Endothelial cell of umbilical vein (primary cell): Measurements from ENCODE around the gene CLDN1. TPM values are rescaled to one million over a fixed set of nuclear protein-coding genes. Genes with fewer than 3 reads are reported as not detected.

Experiments
- BruUV-seq: library from RNA; stranded (reverse); fragments of 400-500 nt; replicated peaks from 2 replicates; lab custom pipeline; 2021; lab: Mats Ljungman, UMichigan
- CTCF ChIA-PET: fragments of 300-600, 350-600 bp; sonication (Branson Sonifier 250); formaldehyde crosslinking; loops from one replicate; lab custom pipeline; 2021; ENCODE audit warnings: antibody characterized with exemption, inconsistent platforms; lab: Charles Lee
- POLR2A ChIA-PET: fragments of 300-600, 350-600 bp; sonication (Branson Sonifier 250); formaldehyde crosslinking; loops from one replicate; lab custom pipeline; 2021; ENCODE audit warnings: antibody characterized with exemption, inconsistent platforms; lab: Charles Lee
- DNase-seq: peaks from one replicate; pipeline ENCODE4 v3.0.0-alpha.2; 2011; ENCODE audit warnings: low read depth, low spot score
- FAIRE-seq: peaks from 2 replicates; lab custom pipeline; 2011; peaks lifted over from hg19 to GRCh38; lab: Jason Lieb, UNC
- H2AFZ ChIP-seq: 2 replicates; pipeline ENCODE4 v1.6.0; 2012; ENCODE audit warnings: low read depth, low read length, control low read depth, inconsistent platforms
- H3K27ac ChIP-seq: 2 replicates; pipeline ENCODE4 v1.5.1; 2011; ENCODE audit warnings: low read depth, mild to moderate bottlenecking, control low read depth, low read length, moderate library complexity; ENCODE audit not compliant: insufficient read depth
- H3K27me3 ChIP-seq, 2 experiments: 2 replicates each; pipeline versions ENCODE4 v1.6.0 to v1.6.1; 2011; ENCODE audit warnings: low read length in 2 of 2, mixed read lengths in 1 of 2; ENCODE audit not compliant: control insufficient read depth in 2 of 2, insufficient read depth in 2 of 2
- H3K36me3 ChIP-seq, 2 experiments: 2 replicates in 1 of 2; 3 replicates in 1 of 2; pipeline ENCODE4 v1.5.1; 2011; ENCODE audit warnings: low read length in 2 of 2, mild to moderate bottlenecking in 1 of 2, moderate library complexity in 1 of 2; ENCODE audit not compliant: control insufficient read depth in 2 of 2, insufficient read depth in 2 of 2; ENCODE audit errors: extremely low read depth in 1 of 2
- H3K4me1 ChIP-seq: 3 replicates; pipeline ENCODE4 v1.5.1; 2011; ENCODE audit warnings: mild to moderate bottlenecking, low read length; ENCODE audit not compliant: control insufficient read depth, insufficient read depth; ENCODE audit errors: extremely low read depth
- H3K4me2 ChIP-seq: 2 replicates; pipeline ENCODE4 v1.6.1; 2011; ENCODE audit warnings: low read length, control low read depth, mixed read lengths; ENCODE audit not compliant: insufficient read depth
- H3K4me3 ChIP-seq, 3 experiments: fragments of 200-600 bp in 1 of 3; sonication (generic), shearing (Covaris generic) in 1 of 3; replicated peaks in 1 of 3; 2 replicates each; pipeline ENCODE4 v1.5.1; 2011 to 2016; ENCODE audit warnings: control low read depth in 3 of 3, low read length in 3 of 3, mild to moderate bottlenecking in 2 of 3, inconsistent platforms in 1 of 3, low read depth in 1 of 3, moderate library complexity in 1 of 3; ENCODE audit not compliant: insufficient read depth in 1 of 3
- H3K79me2 ChIP-seq: 2 replicates; pipeline ENCODE4 v1.6.0; 2012; ENCODE audit warnings: low read length, inconsistent platforms; ENCODE audit not compliant: control insufficient read depth, insufficient read depth
- H3K9ac ChIP-seq: replicated peaks from 2 replicates; pipeline ENCODE3; 2011; ENCODE audit warnings: low read length, control low read depth; ENCODE audit not compliant: insufficient read depth; ENCODE audit errors: extremely low read depth
- H3K9me1 ChIP-seq: replicated peaks from 3 replicates; pipeline ENCODE4 v1.6.0; 2011; ENCODE audit warnings: mild to moderate bottlenecking, low read length; ENCODE audit not compliant: control insufficient read depth, insufficient read depth; ENCODE audit errors: extremely low read depth
- H3K9me3 ChIP-seq: replicated peaks from 2 replicates; pipeline ENCODE4 v1.5.1; 2012; ENCODE audit warnings: low read length, inconsistent platforms; ENCODE audit not compliant: control insufficient read depth, insufficient read depth
- H4K20me1 ChIP-seq: replicated peaks from 2 replicates; pipeline ENCODE3; 2011; ENCODE audit warnings: mild to moderate bottlenecking, low read length; ENCODE audit not compliant: control insufficient read depth, insufficient read depth; ENCODE audit errors: extremely low read depth
- EZH2 ChIP-seq: IDR thresholded peaks from 2 replicates; pipeline ENCODE4 v1.6.1; 2012; ENCODE audit warnings: borderline replicate concordance, low read depth, mild to moderate bottlenecking, moderate library complexity, low read length, inconsistent platforms; ENCODE audit not compliant: severe bottlenecking
- FOS ChIP-seq: IDR thresholded peaks from 2 replicates; pipeline ENCODE4 v1.6.1; 2011; ENCODE audit warnings: mild to moderate bottlenecking, low read length, moderate library complexity, borderline replicate concordance; ENCODE audit not compliant: insufficient read depth
- GATA2 ChIP-seq: IDR thresholded peaks from 2 replicates; pipeline ENCODE4 v1.7.0; 2011; ENCODE audit warnings: low read depth, mild to moderate bottlenecking, moderate library complexity, mixed read lengths, low read length; ENCODE audit not compliant: insufficient read length, insufficient read depth
- JUN ChIP-seq: IDR thresholded peaks from 2 replicates; pipeline ENCODE4 v1.6.1; 2011; ENCODE audit warnings: borderline replicate concordance, low read depth; ENCODE audit not compliant: insufficient read length, insufficient read depth
- MYC ChIP-seq: IDR thresholded peaks from one replicate; pipeline ENCODE4 v1.6.1; 2011; ENCODE audit warnings: mild to moderate bottlenecking, low read depth, low read length
- POLR2A ChIP-seq: IDR thresholded peaks from 2 replicates; pipeline ENCODE4 v1.6.1; 2012; ENCODE audit warnings: low read depth, mild to moderate bottlenecking, control low read depth, low read length
- POLR2AphosphoS5 ChIP-seq: IDR thresholded peaks from 2 replicates; pipeline ENCODE4 v1.6.1; 2012; ENCODE audit warnings: low read depth, mild to moderate bottlenecking, control low read depth, low read length, moderate library complexity; ENCODE audit not compliant: insufficient read depth
- dilution Hi-C: fragments of 300-500 bp; cut with MboI; formaldehyde crosslinking; loops from one replicate; pipeline ENCODE4 v1.15.0; 2019; ENCODE audit warnings: low sequenced_read_pairs; ENCODE audit not compliant: extremely low pct_ligation_motif_present
- intact Hi-C: fragments of 100-400 bp; cut with micrococcal nuclease; formaldehyde crosslinking; loops from one replicate; pipeline ENCODE4 v1.10.0; 2022
- polyA plus RNA-seq, 4 experiments: library from polyadenylated mRNA; depleted of rRNA in 3 of 4; stranded (reverse) in 3 of 4; unstranded in 1 of 4; fragments of >200 nt; gene quantifications; 2 replicates each; pipeline versions ENCODE4 v1.2.1 to v1.2.3, GENCODE V29; 2011 to 2012; ENCODE audit warnings: missing spikeins in 1 of 4
- total RNA-seq: library from RNA; stranded (reverse); gene quantifications from 2 replicates; pipeline ENCODE4 v1.2.3, GENCODE V29; 2021
- TF ChIP-seq, protein P1 (sequence below): IDR thresholded peaks from 2 replicates; pipeline ENCODE4 v1.6.1; 2011; ENCODE audit not compliant: insufficient read depth, insufficient read length
- TF ChIP-seq, protein P2 (sequence below), 2 donors: IDR thresholded peaks; 1 replicate in 1 of 2; 2 replicates in 1 of 2; pipeline ENCODE4 v1.5.1; 2011; ENCODE audit warnings: low read length in 2 of 2, mild to moderate bottlenecking in 2 of 2, moderate library complexity in 2 of 2, control low read depth in 1 of 2, inconsistent platforms in 1 of 2, low read depth in 1 of 2; ENCODE audit not compliant: insufficient read depth in 1 of 2; ENCODE audit errors: extremely low read depth in 1 of 2

CLDN1 gene
- total and polyA plus RNA-seq, 2 donors (not counting 3 experiments of a cell fraction or from before 2014, with no cell fraction given): 0.27 to 0.32 TPM

DNA sequence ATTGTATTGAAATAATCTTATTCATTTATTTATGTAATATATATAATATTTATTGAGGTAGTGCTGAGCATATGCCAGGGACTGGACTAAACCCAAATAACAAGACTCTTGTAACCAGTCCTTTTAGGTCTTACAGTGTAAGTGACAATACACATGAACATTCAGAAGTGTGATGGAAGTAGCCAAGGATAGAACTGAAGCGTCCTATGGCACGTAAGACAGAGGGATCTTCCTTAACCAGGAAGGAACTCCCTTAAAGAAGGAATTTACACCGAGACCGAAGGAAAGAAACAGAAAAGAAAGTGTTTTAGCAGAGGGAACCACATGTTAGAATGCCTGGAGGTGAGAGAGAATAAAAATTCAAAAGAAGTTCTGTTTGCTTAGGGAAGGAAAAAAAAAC is 23.6 kb upstream of the CLDN1 start:
- H3K79me2 ChIP-seq: no peaks in the 10 kb centered on the region
- no peaks in the 10 kb centered on the region for H4K20me1 ChIP-seq
- no peak for FAIRE-seq
- H3K4me1 ChIP-seq: peaks cover 20% of the 10 kb centered on the region
- H3K4me2 ChIP-seq: peak overlapping the region; percentile 85
- ChIA-PET CTCF (interaction anchor here (0.7 to 2.4 kb wide), 6 partner anchors 16 to 384 kb away, joined by 3 to 27 read pairs (median 4); partner anchors contain the start of gene CLDN1), POLR2A (no interaction called here)
- dilution Hi-C loops: no loop called here
- DNase-seq: no peak
- no TSS peak for BruUV-seq
- H3K9me3 ChIP-seq: no peaks in the 10 kb centered on the region
- TF ChIP-seq POLR2AphosphoS5: no peak
- peak overlapping the region; percentile 76 for H3K9ac ChIP-seq
- no peaks in the 10 kb centered on the region for H3K9me1 ChIP-seq
- H3K27me3 ChIP-seq: no peaks in the 10 kb centered on the region
- H2AFZ ChIP-seq: peak overlapping the region; percentile 83
- H3K27ac ChIP-seq: peak overlapping the region; percentile 89
- intact Hi-C loops: loop anchor here (1.0 kb wide), 5 partner anchors 24 to 220 kb away; partner anchors contain the start of gene CLDN1
- peak overlapping the region in 1 of 3 experiments; percentile 48 for H3K4me3 ChIP-seq
- no peaks in the 10 kb centered on the region for H3K36me3 ChIP-seq

DNA sequence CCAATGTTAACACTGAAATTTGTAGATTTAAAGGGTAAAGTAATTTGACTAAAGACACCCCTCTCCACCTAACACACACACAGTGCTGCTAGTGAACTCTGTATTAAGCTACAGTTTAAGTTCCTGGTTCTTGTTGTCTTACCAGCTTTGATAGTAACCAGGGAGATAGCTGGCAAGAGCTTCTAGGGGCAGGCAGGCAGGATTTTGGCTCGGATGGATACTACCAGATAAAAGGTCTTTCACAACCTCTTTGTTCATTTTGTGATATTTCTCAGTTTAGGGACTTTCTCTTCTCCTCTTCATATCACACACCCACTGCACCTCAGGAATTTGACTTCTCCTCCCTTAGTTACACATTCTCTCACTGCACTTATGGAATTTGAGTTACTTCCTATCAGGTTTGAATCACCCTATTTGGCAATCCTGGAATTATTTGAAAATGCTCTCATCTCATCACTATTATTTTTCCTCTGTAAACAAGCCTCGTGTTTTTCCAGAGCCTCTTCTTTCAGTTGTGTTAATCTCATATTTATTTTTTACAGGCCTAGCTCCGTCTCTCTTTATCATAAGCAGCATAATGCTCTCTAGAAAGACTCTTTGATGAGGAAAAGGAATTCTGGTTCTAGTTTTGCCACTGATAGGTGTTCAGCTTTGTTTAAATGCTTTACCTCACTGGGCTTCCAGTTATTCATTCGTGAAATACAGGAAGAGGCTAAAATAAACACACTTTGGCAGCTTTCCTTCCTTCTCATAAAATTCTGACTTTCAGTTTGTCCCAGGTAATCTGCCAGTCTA is 23.0 kb upstream of the CLDN1 start:
- DNase-seq (peak; percentile 75), FAIRE-seq (peak; percentile 83)
- peak; percentile 54 for TF ChIP-seq POLR2AphosphoS5
- no peak for TF ChIP-seq EZH2
- peak; percentile 40 for TF ChIP-seq POLR2A
- peak; percentile 34 for TF ChIP-seq FOS
- peak; percentile 46 for TF ChIP-seq JUN
- no peak for TF ChIP-seq GATA2
- TF ChIP-seq MYC: no peak
- TF ChIP-seq, protein P1, sequence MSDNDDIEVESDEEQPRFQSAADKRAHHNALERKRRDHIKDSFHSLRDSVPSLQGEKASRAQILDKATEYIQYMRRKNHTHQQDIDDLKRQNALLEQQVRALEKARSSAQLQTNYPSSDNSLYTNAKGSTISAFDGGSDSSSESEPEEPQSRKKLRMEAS: no peak
- TF ChIP-seq, protein P2, sequence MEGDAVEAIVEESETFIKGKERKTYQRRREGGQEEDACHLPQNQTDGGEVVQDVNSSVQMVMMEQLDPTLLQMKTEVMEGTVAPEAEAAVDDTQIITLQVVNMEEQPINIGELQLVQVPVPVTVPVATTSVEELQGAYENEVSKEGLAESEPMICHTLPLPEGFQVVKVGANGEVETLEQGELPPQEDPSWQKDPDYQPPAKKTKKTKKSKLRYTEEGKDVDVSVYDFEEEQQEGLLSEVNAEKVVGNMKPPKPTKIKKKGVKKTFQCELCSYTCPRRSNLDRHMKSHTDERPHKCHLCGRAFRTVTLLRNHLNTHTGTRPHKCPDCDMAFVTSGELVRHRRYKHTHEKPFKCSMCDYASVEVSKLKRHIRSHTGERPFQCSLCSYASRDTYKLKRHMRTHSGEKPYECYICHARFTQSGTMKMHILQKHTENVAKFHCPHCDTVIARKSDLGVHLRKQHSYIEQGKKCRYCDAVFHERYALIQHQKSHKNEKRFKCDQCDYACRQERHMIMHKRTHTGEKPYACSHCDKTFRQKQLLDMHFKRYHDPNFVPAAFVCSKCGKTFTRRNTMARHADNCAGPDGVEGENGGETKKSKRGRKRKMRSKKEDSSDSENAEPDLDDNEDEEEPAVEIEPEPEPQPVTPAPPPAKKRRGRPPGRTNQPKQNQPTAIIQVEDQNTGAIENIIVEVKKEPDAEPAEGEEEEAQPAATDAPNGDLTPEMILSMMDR (IDR thresholded peaks at IDR 0.05; ENCODE audit: extremely low read depth in 1 of 2, insufficient read depth in 1 of 2, low read depth in 1 of 2, low read length in 2 of 2): no peak
- H3K27me3 ChIP-seq: no peaks in the 10 kb centered on the region
- peak overlapping the region; percentile 85 for H3K4me2 ChIP-seq
- H3K79me2 ChIP-seq: no peaks in the 10 kb centered on the region
- no peaks in the 10 kb centered on the region for H4K20me1 ChIP-seq
- ChIA-PET POLR2A (no interaction called here), CTCF (interaction anchor here (0.7 to 2.4 kb wide), 13 partner anchors 10 to 384 kb away, joined by 3 to 27 read pairs (median 3); partner anchors contain the start of gene CLDN1)
- peak overlapping the region; percentile 89 for H3K27ac ChIP-seq
- BruUV-seq: no TSS peak
- no peaks in the 10 kb centered on the region for H3K36me3 ChIP-seq
- no peaks in the 10 kb centered on the region for H3K9me3 ChIP-seq
- H3K9me1 ChIP-seq: no peaks in the 10 kb centered on the region
- peak overlapping the region in 1 of 3 experiments; percentile 48 for H3K4me3 ChIP-seq
- peak overlapping the region; percentile 76 for H3K9ac ChIP-seq
- H2AFZ ChIP-seq: peak overlapping the region; percentile 83
- H3K4me1 ChIP-seq: peaks cover 21% of the 10 kb centered on the region
- intact Hi-C loops (loop anchor here (1.0 kb wide), 5 partner anchors 23 to 221 kb away; partner anchors contain the start of gene CLDN1), dilution Hi-C loops (no loop called here)
